Natural killer cell (primary cell): Measurements from ENCODE around the gene S100A9. TPM values are rescaled to one million over a fixed set of nuclear protein-coding genes. Genes with fewer than 3 reads are reported as not detected.

Source experiments
- ATAC-seq, 3 donors: fragments of 150-1000 bp in 2 of 3; fragments of 200-7000 bp in 1 of 3; cut with Tn5 transposase; 1 replicate in 1 of 3; 2 replicates in 2 of 3; pipeline ENCODE4 v1.10.0; 2021; ENCODE audit warnings: mild to moderate bottlenecking in 2 of 3, moderate library complexity in 2 of 3
- DNase-seq, 2 donors: peaks; one replicate each; pipeline versions ENCODE4 v3.0.0 to v3.0.0-alpha.2; 2013 to 2021; ENCODE audit warnings: mixed read lengths in 1 of 2
- H3K27ac ChIP-seq: one replicate; pipeline ENCODE4 v1.5.1; 2013; ENCODE audit warnings: mild to moderate bottlenecking, low read length
- H3K27me3 ChIP-seq: one replicate; pipeline ENCODE4 v1.6.1; 2013; ENCODE audit warnings: low read length; ENCODE audit not compliant: control insufficient read depth, insufficient read depth
- H3K36me3 ChIP-seq: one replicate; pipeline ENCODE4 v1.6.1; 2013; ENCODE audit warnings: low read length; ENCODE audit not compliant: control insufficient read depth, insufficient read depth
- H3K4me1 ChIP-seq: one replicate; pipeline ENCODE4 v1.6.1; 2013; ENCODE audit warnings: low read length; ENCODE audit not compliant: control insufficient read depth, insufficient read depth
- H3K4me3 ChIP-seq: one replicate; pipeline ENCODE4 v1.5.1; 2013; ENCODE audit warnings: low read length
- H3K9me3 ChIP-seq: one replicate; pipeline ENCODE4 v1.6.1; 2013; ENCODE audit warnings: low read length; ENCODE audit not compliant: control insufficient read depth, insufficient read depth
- H3K27ac Mint-ChIP-seq, 2 donors: one replicate each; pipeline ENCODE4 v1.8.0; 2022; ENCODE audit warnings: mild to moderate bottlenecking in 2 of 2, mixed read lengths in 2 of 2, moderate library complexity in 1 of 2
- H3K27me3 Mint-ChIP-seq, 2 donors: one replicate each; pipeline ENCODE4 v1.8.0; 2022; ENCODE audit warnings: low read depth in 2 of 2, mixed read lengths in 2 of 2
- H3K36me3 Mint-ChIP-seq: one replicate; pipeline ENCODE4 v1.8.0; 2022; ENCODE audit warnings: mixed read lengths
- H3K4me1 Mint-ChIP-seq, 2 donors: one replicate each; pipeline ENCODE4 v1.8.0; 2022; ENCODE audit warnings: mixed read lengths in 2 of 2
- H3K4me3 Mint-ChIP-seq: one replicate; pipeline ENCODE4 v1.8.0; 2022; ENCODE audit warnings: mild to moderate bottlenecking, moderate library complexity, mixed read lengths
- H3K9me3 Mint-ChIP-seq, 2 donors: one replicate each; pipeline ENCODE4 v1.8.0; 2022; ENCODE audit warnings: mixed read lengths in 2 of 2
- CTCF ChIP-seq: fragments of 200-600 bp; IDR thresholded peaks from one replicate; pipeline ENCODE4 v1.8.0; 2022; ENCODE audit warnings: antibody characterized with exemption
- WGBS: methylation state at CpG from one replicate; pipeline ENCODE4 v1.1.7; 2013; ENCODE audit warnings: missing lambda C conversion rate; ENCODE audit not compliant: insufficient coverage; 5-methylcytosine and 5-hydroxymethylcytosine counted together
- intact Hi-C: fragments of 100-400 bp; cut with micrococcal nuclease; formaldehyde crosslinking; loops from one replicate; pipeline ENCODE4 v1.14.2; 2022
- total RNA-seq, 4 donors: library from RNA; stranded (reverse); fragments of 120-200 nt in 1 of 4; gene quantifications; one replicate each; pipeline versions ENCODE4 v1.2.3 to v1.2.4, GENCODE V29; 2013 to 2022

The S100A9 gene
- total RNA-seq, 3 donors from 2014 or later (not counting 1 experiment from before 2014, with no cell fraction given), result 13.1 to 334 (median 116) TPM

- intact Hi-C loops, result no loop called here
- Histone ChIP-seq H3K4me1 (no peaks in the 10 kb centered on the region), H3K27ac (no peak overlapping the region), H3K36me3 (no peaks in the 10 kb centered on the region), H3K27me3 (no peaks in the 10 kb centered on the region), H3K4me3 (no peak overlapping the region), H3K9me3 (no peaks in the 10 kb centered on the region)
- Mint-ChIP-seq H3K36me3 (no peaks in the 10 kb centered on the region), H3K27ac (no peak overlapping the region), H3K4me1 (no peaks in the 10 kb centered on the region), H3K27me3 (peaks cover 14 to 16% of the 10 kb centered on the region in 2 donors), H3K4me3 (no peak overlapping the region), H3K9me3 (no peaks in the 10 kb centered on the region)
- DNase-seq (no peak), ATAC-seq (peak in 1 of 3 donors; percentile 43)
- WGBS, result 89% methylated on average over 6 of the region's 6 CpGs
- no peak for TF ChIP-seq CTCF
Observed at GRCh38 chr1:153393926-153394325, 36.3 kb downstream of the S100A9 start.

- H3K9me3 Mint-ChIP-seq, result no peaks in the 10 kb centered on the region
- intact Hi-C loops, result no loop called here
- no peak overlapping the region for H3K27ac ChIP-seq
- no peak overlapping the region for H3K4me3 Mint-ChIP-seq
- no peak for DNase-seq
- H3K27me3 Mint-ChIP-seq, result peaks cover 16% of the 10 kb centered on the region in 2 donors
- H3K27ac Mint-ChIP-seq, result no peak overlapping the region
- no peak for ATAC-seq
- H3K4me3 ChIP-seq, result no peak overlapping the region
- 88% methylated on average over 5 of the region's 5 CpGs for WGBS
- H3K4me1 Mint-ChIP-seq, result no peaks in the 10 kb centered on the region
- H3K4me1 ChIP-seq, result no peaks in the 10 kb centered on the region
- no peaks in the 10 kb centered on the region for H3K36me3 Mint-ChIP-seq
- no peak for TF ChIP-seq CTCF
- no peaks in the 10 kb centered on the region for H3K36me3 ChIP-seq
- no peaks in the 10 kb centered on the region for H3K27me3 ChIP-seq
- H3K9me3 ChIP-seq, result no peaks in the 10 kb centered on the region
Observed at GRCh38 chr1:153394391-153394790, 36.7 kb downstream of the S100A9 start.

GRCh38 chr1:153395136-153395685, 37.6 kb downstream of the S100A9 start:
- H3K4me3 ChIP-seq, result no peak overlapping the region
- no peak for TF ChIP-seq CTCF
- no peak overlapping the region for H3K27ac ChIP-seq
- DNase-seq (no peak), ATAC-seq (no peak)
- no peak overlapping the region for H3K27ac Mint-ChIP-seq
- H3K4me1 ChIP-seq, result no peaks in the 10 kb centered on the region
- H3K27me3 Mint-ChIP-seq, result peaks cover 16% of the 10 kb centered on the region in 2 donors
- intact Hi-C loops, result no loop called here
- H3K36me3 ChIP-seq, result no peaks in the 10 kb centered on the region
- no peak overlapping the region for H3K4me3 Mint-ChIP-seq
- H3K9me3 ChIP-seq, result no peaks in the 10 kb centered on the region
- 84% methylated on average over 7 of the region's 7 CpGs for whole genome bisulfite sequencing
- H3K4me1 Mint-ChIP-seq, result no peaks in the 10 kb centered on the region
- H3K27me3 ChIP-seq, result no peaks in the 10 kb centered on the region
- H3K9me3 Mint-ChIP-seq, result no peaks in the 10 kb centered on the region
- H3K36me3 Mint-ChIP-seq, result no peaks in the 10 kb centered on the region

- no peak overlapping the region for H3K4me3 ChIP-seq
- no peak overlapping the region for H3K4me3 Mint-ChIP-seq
- H3K27ac ChIP-seq, result no peak overlapping the region
- H3K36me3 ChIP-seq, result no peaks in the 10 kb centered on the region
- intact Hi-C loops, result no loop called here
- no peaks in the 10 kb centered on the region for H3K4me1 Mint-ChIP-seq
- TF ChIP-seq CTCF, result no peak
- 82% methylated on average over 4 of the region's 6 CpGs for WGBS
- H3K9me3 ChIP-seq, result no peaks in the 10 kb centered on the region
- no peaks in the 10 kb centered on the region for H3K27me3 ChIP-seq
- no peak overlapping the region for H3K27ac Mint-ChIP-seq
- no peaks in the 10 kb centered on the region for H3K9me3 Mint-ChIP-seq
- no peaks in the 10 kb centered on the region for H3K4me1 ChIP-seq
- DNase-seq, result no peak
- no peaks in the 10 kb centered on the region for H3K36me3 Mint-ChIP-seq
- H3K27me3 Mint-ChIP-seq, result peaks cover 15 to 16% of the 10 kb centered on the region in 2 donors
- no peak for ATAC-seq
Observed at GRCh38 chr1:153395776-153396175, 38.1 kb downstream of the S100A9 start.
